GM12873 (cell line): ENCODE results near the gene OTOL1.

Source experiments
- TF ChIP-seq, protein P1 (sequence below): IDR thresholded peaks from 2 replicates; pipeline ENCODE4 v1.5.1; 2012; ENCODE audit warnings: low read depth, mild to moderate bottlenecking, moderate library complexity, low read length, control low read depth; ENCODE audit not compliant: insufficient read depth; ENCODE audit errors: missing control alignments

OTOL1 gene

DNA sequence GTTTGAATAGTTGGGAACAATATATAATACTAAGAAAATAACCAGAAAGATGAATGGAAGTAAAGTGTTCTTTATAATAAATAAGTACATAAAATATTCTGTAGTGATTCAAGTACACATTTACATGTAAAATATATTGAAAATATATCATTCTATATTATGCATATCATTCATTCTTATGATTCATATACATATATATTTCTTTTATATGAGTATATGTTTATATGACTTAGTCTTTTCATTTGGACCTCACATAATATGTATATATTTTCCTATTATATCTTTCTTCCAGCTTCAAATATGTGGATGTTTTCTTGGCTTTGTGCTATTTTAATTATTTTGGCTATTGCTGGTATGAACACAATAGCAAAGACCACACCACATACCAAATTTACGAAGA is at the start of gene OTOL1:
Gene OTOL1 (plus strand): TSS at position 301 of the 400 bp plus-strand sequence. CDS start 0 bp downstream, at position 301.
- TF ChIP-seq, protein P1, sequence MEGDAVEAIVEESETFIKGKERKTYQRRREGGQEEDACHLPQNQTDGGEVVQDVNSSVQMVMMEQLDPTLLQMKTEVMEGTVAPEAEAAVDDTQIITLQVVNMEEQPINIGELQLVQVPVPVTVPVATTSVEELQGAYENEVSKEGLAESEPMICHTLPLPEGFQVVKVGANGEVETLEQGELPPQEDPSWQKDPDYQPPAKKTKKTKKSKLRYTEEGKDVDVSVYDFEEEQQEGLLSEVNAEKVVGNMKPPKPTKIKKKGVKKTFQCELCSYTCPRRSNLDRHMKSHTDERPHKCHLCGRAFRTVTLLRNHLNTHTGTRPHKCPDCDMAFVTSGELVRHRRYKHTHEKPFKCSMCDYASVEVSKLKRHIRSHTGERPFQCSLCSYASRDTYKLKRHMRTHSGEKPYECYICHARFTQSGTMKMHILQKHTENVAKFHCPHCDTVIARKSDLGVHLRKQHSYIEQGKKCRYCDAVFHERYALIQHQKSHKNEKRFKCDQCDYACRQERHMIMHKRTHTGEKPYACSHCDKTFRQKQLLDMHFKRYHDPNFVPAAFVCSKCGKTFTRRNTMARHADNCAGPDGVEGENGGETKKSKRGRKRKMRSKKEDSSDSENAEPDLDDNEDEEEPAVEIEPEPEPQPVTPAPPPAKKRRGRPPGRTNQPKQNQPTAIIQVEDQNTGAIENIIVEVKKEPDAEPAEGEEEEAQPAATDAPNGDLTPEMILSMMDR = no peak

GRCh38 chr3:161449785-161450184 is 46.8 kb upstream of the OTOL1 start:
- TF ChIP-seq, protein P1 = no peak

GRCh38 chr3:161452179-161452578 is 44.4 kb upstream of the OTOL1 start:
- TF ChIP-seq, protein P1 = no peak

- TF ChIP-seq, protein P1 = no peak
Measured at GRCh38 chr3:161454615-161455014, 42.0 kb upstream of the OTOL1 start.

GRCh38 chr3:161455962-161456361 is 40.6 kb upstream of the OTOL1 start:
- TF ChIP-seq, protein P1 = no peak

DNA sequence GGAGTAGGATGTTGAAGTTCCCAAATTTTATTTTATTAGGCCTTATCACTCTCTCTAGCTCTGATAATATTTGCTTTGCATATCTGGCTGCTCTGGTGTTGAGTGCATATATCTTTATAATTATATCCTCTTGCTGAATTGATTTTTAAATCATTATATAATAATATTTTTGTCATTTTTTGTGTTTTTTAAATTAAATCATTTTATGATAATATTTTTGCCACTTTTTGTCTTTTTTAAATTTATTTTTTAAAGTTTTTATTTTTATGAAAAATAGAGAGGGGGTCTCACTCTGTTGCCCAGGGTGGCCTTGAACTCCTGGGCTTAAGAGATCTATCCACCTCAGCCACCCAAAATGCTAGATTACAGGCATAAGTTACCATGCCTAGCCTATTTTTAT is 34.5 kb upstream of the OTOL1 start:
- TF ChIP-seq, protein P1 = no peak

DNA sequence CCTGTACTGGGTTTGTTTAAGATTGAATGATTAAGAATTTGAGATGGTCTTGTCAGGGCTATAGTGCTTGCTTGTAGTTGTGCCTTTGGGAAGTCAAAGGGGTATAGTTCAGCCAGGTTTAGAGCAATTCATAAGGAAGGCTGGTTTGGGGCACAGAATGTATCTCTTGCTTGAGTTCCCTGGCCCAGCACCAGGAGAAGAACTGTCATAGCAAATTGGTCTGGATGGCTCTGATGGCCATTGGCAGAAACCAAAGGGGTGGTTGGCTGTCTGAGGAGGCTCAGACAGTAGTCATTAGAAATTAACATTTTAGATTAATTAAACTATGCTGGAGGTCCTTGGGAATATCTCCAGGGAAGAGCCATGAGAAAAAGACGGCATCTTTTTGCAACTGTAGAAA is 25.4 kb upstream of the OTOL1 start:
- TF ChIP-seq, protein P1 = no peak
